ENCODE data around the gene UBE3A. TPM values are rescaled to one million over a fixed set of nuclear protein-coding genes. Genes with fewer than 3 reads are reported as not detected.

UBE3A gene
- total RNA-seq, 2 donors from 2014 or later = 39.5 to 104 TPM

GRCh38 chr15:25406846-25407245, 32.0 kb downstream of the UBE3A start:
- Histone ChIP-seq H3K27me3 (replicated peaks; ENCODE audit: insufficient read depth) (no peaks in the 10 kb centered on the region), H3K9me3 (peaks cover 8% of the 10 kb centered on the region), H3K36me3 (peaks cover 21% of the 10 kb centered on the region), H3K4me1 (ENCODE audit: control insufficient read depth in 1 of 2, low read depth in 2 of 2) (peaks cover 10 to 33% of the 10 kb centered on the region in 2 donors), H3K4me3 (no peak overlapping the region), H3K27ac (no peak overlapping the region)
- ATAC-seq (ENCODE audit: insufficient number of reproducible peaks, low FRiP score, low read depth) (no peak), DNase-seq (ENCODE audit: low spot score) (no peak)
- no peak for TF ChIP-seq CTCF (IDR thresholded peaks at IDR 0.05)

GRCh38 chr15:25406261-25406660, 32.6 kb downstream of the UBE3A start:
- H3K27me3 ChIP-seq (replicated peaks; ENCODE audit: insufficient read depth) = no peaks in the 10 kb centered on the region
- no peak for TF ChIP-seq CTCF (IDR thresholded peaks at IDR 0.05)
- peaks cover 24% of the 10 kb centered on the region for H3K36me3 ChIP-seq
- no peak for DNase-seq (ENCODE audit: low spot score)
- no peak for ATAC-seq (ENCODE audit: insufficient number of reproducible peaks, low FRiP score, low read depth)
- no peak overlapping the region for H3K4me3 ChIP-seq
- peaks cover 14% of the 10 kb centered on the region for H3K9me3 ChIP-seq
- peaks cover 10 to 30% of the 10 kb centered on the region in 2 donors for H3K4me1 ChIP-seq (ENCODE audit: control insufficient read depth in 1 of 2, low read depth in 2 of 2)
- no peak overlapping the region for H3K27ac ChIP-seq

- Histone ChIP-seq H3K36me3 (peaks cover 24% of the 10 kb centered on the region), H3K27ac (no peak overlapping the region), H3K4me1 (ENCODE audit: control insufficient read depth in 1 of 2, low read depth in 2 of 2) (peaks cover 3 to 17% of the 10 kb centered on the region in 2 donors), H3K27me3 (replicated peaks; ENCODE audit: insufficient read depth) (no peaks in the 10 kb centered on the region), H3K4me3 (no peak overlapping the region), H3K9me3 (peaks cover 14% of the 10 kb centered on the region)
- TF ChIP-seq CTCF (IDR thresholded peaks at IDR 0.05) = no peak
- DNase-seq (ENCODE audit: low spot score) (no peak), ATAC-seq (ENCODE audit: insufficient number of reproducible peaks, low FRiP score, low read depth) (no peak)
Measured at GRCh38 chr15:25403771-25404170, 35.1 kb downstream of the UBE3A start.

- Histone ChIP-seq H3K27ac (no peak overlapping the region), H3K36me3 (peaks cover 24% of the 10 kb centered on the region), H3K4me1 (ENCODE audit: control insufficient read depth in 1 of 2, low read depth in 2 of 2) (peaks cover 6 to 14% of the 10 kb centered on the region in 2 donors), H3K9me3 (peaks cover 14% of the 10 kb centered on the region), H3K4me3 (no peak overlapping the region), H3K27me3 (replicated peaks; ENCODE audit: insufficient read depth) (no peaks in the 10 kb centered on the region)
- DNase-seq (ENCODE audit: low spot score) (no peak), ATAC-seq (ENCODE audit: insufficient number of reproducible peaks, low FRiP score, low read depth) (no peak)
- TF ChIP-seq CTCF (IDR thresholded peaks at IDR 0.05) = no peak
Measured at GRCh38 chr15:25402342-25402741, 36.5 kb downstream of the UBE3A start.

- TF ChIP-seq CTCF (IDR thresholded peaks at IDR 0.05) = no peak
- Histone ChIP-seq H3K27me3 (replicated peaks; ENCODE audit: insufficient read depth) (no peaks in the 10 kb centered on the region), H3K4me3 (no peak overlapping the region), H3K36me3 (peaks cover 24% of the 10 kb centered on the region), H3K4me1 (ENCODE audit: control insufficient read depth in 1 of 2, low read depth in 2 of 2) (peaks cover 8 to 10% of the 10 kb centered on the region in 2 donors), H3K27ac (no peak overlapping the region), H3K9me3 (peaks cover 14% of the 10 kb centered on the region)
- DNase-seq (ENCODE audit: low spot score) = no peak
- ATAC-seq (ENCODE audit: insufficient number of reproducible peaks, low FRiP score, low read depth) = no peak
Measured at GRCh38 chr15:25401501-25401900, 37.3 kb downstream of the UBE3A start.

All from thoracic aorta (tissue), 2 donors.